Mesothelial cell of epicardium (in vitro differentiated cells): ENCODE data around the gene DDX56. TPM values are rescaled to one million over a fixed set of nuclear protein-coding genes. Genes with fewer than 3 reads are reported as not detected.

Experiments
- DNase-seq, 2 experiments: peaks; one replicate each; pipeline ENCODE4 v3.0.0; 2021; ENCODE audit warnings: low spot score in 2 of 2; ENCODE audit not compliant: unreplicated experiment in 2 of 2
- H3K27ac Mint-ChIP-seq: 2 replicates; pipeline ENCODE4 v1.8.0; 2021; ENCODE audit warnings: mixed read lengths
- H3K27me3 Mint-ChIP-seq: 2 replicates; pipeline ENCODE4 v1.8.0; 2021; ENCODE audit warnings: low read depth, mixed read lengths
- H3K36me3 Mint-ChIP-seq: 2 replicates; pipeline ENCODE4 v1.8.0; 2021; ENCODE audit warnings: mixed read lengths
- H3K4me1 Mint-ChIP-seq: 2 replicates; pipeline ENCODE4 v1.8.0; 2021; ENCODE audit warnings: mixed read lengths
- H3K4me3 Mint-ChIP-seq: 2 replicates; pipeline ENCODE4 v1.8.0; 2021; ENCODE audit warnings: mild to moderate bottlenecking, moderate library complexity, mixed read lengths
- H3K9me3 Mint-ChIP-seq: 2 replicates; pipeline ENCODE4 v1.8.0; 2021; ENCODE audit warnings: mixed read lengths
- total RNA-seq: library from RNA; stranded (reverse); gene quantifications from 3 replicates; pipeline ENCODE4 v1.2.1, GENCODE V29; 2021
- TF ChIP-seq, protein P1 (sequence below): fragments of 200-600 bp; sonication (generic); IDR thresholded peaks from one replicate; pipeline ENCODE4 v1.5.0; 2021; ENCODE audit warnings: antibody characterized with exemption; ENCODE audit not compliant: unreplicated experiment

The DDX56 gene
- total RNA-seq, 1 donor from 2014 or later: 104 TPM

DNA sequence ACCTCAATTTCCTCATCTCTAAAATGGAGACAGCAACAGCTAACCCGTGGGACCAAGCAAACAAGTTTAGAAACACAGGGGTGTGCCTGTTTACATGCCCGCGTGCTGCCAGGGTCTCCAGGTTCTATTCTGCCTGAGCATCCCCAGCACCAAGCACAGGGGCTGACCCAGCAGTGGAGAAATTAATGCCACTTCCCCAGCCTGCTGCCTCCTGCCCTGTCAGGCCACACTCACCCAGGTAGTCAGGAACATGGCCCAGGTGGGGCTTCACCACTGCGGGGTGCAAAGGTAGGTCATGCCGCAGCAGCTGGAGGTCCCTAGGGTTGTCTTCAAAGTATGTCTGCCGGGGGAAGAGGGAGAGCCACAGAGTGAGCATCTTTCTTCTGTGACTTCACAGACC lies 5.8 kb downstream of the DDX56 start:
- Mint-ChIP-seq H3K36me3 (peaks cover 40% of the 10 kb centered on the region), H3K27me3 (no peaks in the 10 kb centered on the region), H3K9me3 (no peaks in the 10 kb centered on the region), H3K4me3 (no peak overlapping the region), H3K4me1 (peaks cover 7% of the 10 kb centered on the region), H3K27ac (no peak overlapping the region)
- no peak for DNase-seq
- TF ChIP-seq, protein P1, sequence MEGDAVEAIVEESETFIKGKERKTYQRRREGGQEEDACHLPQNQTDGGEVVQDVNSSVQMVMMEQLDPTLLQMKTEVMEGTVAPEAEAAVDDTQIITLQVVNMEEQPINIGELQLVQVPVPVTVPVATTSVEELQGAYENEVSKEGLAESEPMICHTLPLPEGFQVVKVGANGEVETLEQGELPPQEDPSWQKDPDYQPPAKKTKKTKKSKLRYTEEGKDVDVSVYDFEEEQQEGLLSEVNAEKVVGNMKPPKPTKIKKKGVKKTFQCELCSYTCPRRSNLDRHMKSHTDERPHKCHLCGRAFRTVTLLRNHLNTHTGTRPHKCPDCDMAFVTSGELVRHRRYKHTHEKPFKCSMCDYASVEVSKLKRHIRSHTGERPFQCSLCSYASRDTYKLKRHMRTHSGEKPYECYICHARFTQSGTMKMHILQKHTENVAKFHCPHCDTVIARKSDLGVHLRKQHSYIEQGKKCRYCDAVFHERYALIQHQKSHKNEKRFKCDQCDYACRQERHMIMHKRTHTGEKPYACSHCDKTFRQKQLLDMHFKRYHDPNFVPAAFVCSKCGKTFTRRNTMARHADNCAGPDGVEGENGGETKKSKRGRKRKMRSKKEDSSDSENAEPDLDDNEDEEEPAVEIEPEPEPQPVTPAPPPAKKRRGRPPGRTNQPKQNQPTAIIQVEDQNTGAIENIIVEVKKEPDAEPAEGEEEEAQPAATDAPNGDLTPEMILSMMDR: no peak

GRCh38 chr7:44566680-44567079 lies 7.0 kb downstream of the DDX56 start:
- DNase-seq: no peak
- Mint-ChIP-seq H3K9me3 (no peaks in the 10 kb centered on the region), H3K27me3 (no peaks in the 10 kb centered on the region), H3K36me3 (peaks cover 34% of the 10 kb centered on the region), H3K27ac (no peak overlapping the region), H3K4me1 (no peaks in the 10 kb centered on the region), H3K4me3 (no peak overlapping the region)
- TF ChIP-seq, protein P1: no peak

DNA sequence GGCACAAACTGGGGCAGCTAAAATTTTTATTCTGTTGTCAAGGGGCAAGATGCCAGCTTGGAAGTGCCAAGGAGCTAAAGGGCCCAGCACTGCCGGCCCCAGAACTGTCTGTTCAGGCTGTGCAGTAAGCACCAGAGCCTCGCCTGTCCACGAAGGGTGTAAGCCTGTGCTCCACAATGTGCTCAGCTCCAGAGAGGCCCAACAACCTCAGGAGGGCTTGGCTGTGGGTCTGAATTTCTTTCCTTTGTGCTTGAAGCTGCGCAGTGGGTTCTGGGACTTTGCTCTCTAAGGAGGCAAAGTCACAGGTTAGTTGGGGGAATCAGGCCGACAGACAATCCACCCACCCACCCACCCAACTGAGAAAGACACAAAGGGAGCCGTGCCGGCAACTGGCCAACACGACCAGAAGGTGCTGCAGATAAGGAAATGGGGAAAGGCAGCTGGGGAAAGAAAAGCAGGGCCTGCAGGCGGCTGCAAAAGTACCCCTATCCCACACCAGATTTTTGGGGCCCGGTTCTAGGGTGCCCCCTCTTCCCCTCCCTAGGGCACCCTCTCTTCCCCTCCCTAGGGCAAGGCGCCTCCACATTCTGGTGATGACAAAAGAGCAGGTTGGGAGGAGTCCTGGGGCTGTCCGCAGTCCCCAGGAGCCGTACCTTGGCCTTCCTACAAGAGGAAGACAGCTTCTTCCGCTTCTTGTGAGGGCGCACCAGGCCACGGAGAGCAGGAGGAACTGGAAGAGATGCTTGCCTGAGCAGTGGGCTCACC lies 7.7 kb downstream of the DDX56 start:
- no peak for DNase-seq
- H3K4me3 Mint-ChIP-seq: no peak overlapping the region
- H3K27me3 Mint-ChIP-seq: no peaks in the 10 kb centered on the region
- H3K9me3 Mint-ChIP-seq: no peaks in the 10 kb centered on the region
- peaks cover 34% of the 10 kb centered on the region for H3K36me3 Mint-ChIP-seq
- H3K4me1 Mint-ChIP-seq: no peaks in the 10 kb centered on the region
- TF ChIP-seq, protein P1: peak; percentile 58
- no peak overlapping the region for H3K27ac Mint-ChIP-seq

- peaks cover 34% of the 10 kb centered on the region for H3K36me3 Mint-ChIP-seq
- TF ChIP-seq, protein P1: peak; percentile 94
- H3K9me3 Mint-ChIP-seq: no peaks in the 10 kb centered on the region
- peak in 1 of 2 experiments; percentile 76 for DNase-seq
- no peaks in the 10 kb centered on the region for H3K27me3 Mint-ChIP-seq
- H3K4me3 Mint-ChIP-seq: no peak overlapping the region
- no peak overlapping the region for H3K27ac Mint-ChIP-seq
- no peaks in the 10 kb centered on the region for H3K4me1 Mint-ChIP-seq
Observed at GRCh38 chr7:44565097-44565794, 8.5 kb downstream of the DDX56 start.

DNA sequence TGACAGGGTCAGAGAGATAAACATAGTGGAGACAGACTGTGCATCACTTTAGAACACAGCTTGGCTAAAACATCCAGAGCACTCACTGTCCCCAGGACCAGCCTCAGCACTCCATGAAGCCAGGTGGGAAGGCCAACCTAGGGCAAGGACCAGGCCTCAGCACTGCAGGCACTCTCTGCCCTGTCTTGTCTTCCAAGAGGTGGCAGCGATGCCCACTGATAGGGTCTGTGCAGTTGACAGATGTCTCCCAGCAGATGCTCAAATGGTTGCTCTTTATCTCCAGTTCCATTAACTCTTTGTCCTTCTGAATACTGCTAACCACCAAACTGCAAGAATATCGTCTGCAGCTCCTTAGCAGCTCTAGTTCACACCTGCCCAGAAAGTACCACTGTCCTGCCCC lies 9.1 kb downstream of the DDX56 start:
- Mint-ChIP-seq H3K9me3 (no peaks in the 10 kb centered on the region), H3K27me3 (peaks cover 1% of the 10 kb centered on the region)
- TF ChIP-seq, protein P1: no peak

More for the DNA sequence above, 9.1 kb downstream of the DDX56 start:
- Mint-ChIP-seq H3K4me1 (no peaks in the 10 kb centered on the region), H3K36me3 (peaks cover 30% of the 10 kb centered on the region), H3K27ac (no peak overlapping the region), H3K4me3 (no peak overlapping the region)
- DNase-seq: no peak
